D721Med (cell line): ENCODE results near the gene CHRM1.

Experiments
- DNase-seq: peaks from one replicate; pipeline ENCODE4 v3.0.0; 2011; ENCODE audit warnings: low spot score; ENCODE audit not compliant: insufficient read length
- FAIRE-seq: peaks from 2 replicates; lab custom pipeline; 2011; peaks lifted over from hg19 to GRCh38; lab: Jason Lieb, UNC
- TF ChIP-seq, protein P1 (sequence below): IDR thresholded peaks from 2 replicates; pipeline ENCODE4 v1.5.1; 2012; ENCODE audit warnings: mild to moderate bottlenecking, control low read depth; ENCODE audit not compliant: insufficient read depth; ENCODE audit errors: missing control alignments

CHRM1 gene, protein sequence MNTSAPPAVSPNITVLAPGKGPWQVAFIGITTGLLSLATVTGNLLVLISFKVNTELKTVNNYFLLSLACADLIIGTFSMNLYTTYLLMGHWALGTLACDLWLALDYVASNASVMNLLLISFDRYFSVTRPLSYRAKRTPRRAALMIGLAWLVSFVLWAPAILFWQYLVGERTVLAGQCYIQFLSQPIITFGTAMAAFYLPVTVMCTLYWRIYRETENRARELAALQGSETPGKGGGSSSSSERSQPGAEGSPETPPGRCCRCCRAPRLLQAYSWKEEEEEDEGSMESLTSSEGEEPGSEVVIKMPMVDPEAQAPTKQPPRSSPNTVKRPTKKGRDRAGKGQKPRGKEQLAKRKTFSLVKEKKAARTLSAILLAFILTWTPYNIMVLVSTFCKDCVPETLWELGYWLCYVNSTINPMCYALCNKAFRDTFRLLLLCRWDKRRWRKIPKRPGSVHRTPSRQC

GRCh38 chr11:62921201-62921572 lies at the start of gene CHRM1:
CHRM1 (minus strand) TSS chr11:62921363; CDS start chr11:62911100, 10,263 bp downstream.
- no peak for FAIRE-seq
- TF ChIP-seq, protein P1, sequence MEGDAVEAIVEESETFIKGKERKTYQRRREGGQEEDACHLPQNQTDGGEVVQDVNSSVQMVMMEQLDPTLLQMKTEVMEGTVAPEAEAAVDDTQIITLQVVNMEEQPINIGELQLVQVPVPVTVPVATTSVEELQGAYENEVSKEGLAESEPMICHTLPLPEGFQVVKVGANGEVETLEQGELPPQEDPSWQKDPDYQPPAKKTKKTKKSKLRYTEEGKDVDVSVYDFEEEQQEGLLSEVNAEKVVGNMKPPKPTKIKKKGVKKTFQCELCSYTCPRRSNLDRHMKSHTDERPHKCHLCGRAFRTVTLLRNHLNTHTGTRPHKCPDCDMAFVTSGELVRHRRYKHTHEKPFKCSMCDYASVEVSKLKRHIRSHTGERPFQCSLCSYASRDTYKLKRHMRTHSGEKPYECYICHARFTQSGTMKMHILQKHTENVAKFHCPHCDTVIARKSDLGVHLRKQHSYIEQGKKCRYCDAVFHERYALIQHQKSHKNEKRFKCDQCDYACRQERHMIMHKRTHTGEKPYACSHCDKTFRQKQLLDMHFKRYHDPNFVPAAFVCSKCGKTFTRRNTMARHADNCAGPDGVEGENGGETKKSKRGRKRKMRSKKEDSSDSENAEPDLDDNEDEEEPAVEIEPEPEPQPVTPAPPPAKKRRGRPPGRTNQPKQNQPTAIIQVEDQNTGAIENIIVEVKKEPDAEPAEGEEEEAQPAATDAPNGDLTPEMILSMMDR: no peak
- no peak for DNase-seq

DNA sequence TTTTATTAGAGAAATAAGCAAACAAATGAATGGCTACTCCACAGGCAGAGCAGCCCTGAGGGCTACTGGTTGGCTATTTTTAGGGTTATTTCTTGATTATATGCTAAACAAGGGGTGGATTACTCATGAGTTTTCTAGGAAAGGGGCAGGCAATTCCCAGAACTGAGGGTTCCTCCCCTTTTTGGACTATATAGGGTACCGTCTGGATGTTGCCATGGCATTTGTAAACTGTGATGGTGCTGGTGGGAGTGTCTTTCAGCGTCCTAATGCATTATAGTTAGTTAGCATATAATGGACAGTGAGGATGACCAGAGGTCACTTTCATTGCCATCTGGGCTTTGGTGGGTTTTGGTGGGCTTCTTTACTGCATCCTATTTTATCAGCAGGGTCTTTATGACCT lies 44.4 kb upstream of the CHRM1 start:
- TF ChIP-seq, protein P1: no peak
- DNase-seq (no peak), FAIRE-seq (no peak)

GRCh38 chr11:62962391-62962790 lies 41.2 kb upstream of the CHRM1 start:
- TF ChIP-seq, protein P1: no peak
- FAIRE-seq (no peak), DNase-seq (no peak)

DNA sequence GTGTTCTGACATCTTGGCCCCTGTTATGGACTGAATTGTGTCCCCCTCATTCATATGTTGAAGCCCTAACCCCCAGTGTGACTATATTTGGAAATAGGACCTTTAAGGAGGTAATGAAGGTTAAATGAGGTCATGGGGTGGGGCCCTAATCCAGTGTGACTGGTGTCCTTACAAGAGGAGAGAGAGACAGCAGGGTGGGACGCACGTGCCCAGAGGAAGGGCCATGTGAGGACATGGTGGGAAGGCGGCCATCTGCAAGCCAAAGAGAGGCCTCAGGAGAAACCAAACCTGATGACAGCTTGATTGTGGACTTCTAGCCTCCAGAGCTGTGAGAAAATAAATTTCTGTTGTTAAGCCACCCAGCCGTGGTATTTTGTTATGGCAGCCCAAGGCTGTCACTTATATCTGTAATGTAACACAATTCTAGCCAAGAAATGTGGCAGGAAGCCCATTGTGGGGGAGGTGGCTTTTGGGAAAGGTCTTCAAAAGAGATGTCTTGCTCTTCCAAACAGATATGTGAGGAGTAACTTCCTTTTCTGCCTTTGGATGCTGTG lies 39.9 kb upstream of the CHRM1 start:
- DNase-seq (no peak), FAIRE-seq (no peak)
- TF ChIP-seq, protein P1: no peak

DNA sequence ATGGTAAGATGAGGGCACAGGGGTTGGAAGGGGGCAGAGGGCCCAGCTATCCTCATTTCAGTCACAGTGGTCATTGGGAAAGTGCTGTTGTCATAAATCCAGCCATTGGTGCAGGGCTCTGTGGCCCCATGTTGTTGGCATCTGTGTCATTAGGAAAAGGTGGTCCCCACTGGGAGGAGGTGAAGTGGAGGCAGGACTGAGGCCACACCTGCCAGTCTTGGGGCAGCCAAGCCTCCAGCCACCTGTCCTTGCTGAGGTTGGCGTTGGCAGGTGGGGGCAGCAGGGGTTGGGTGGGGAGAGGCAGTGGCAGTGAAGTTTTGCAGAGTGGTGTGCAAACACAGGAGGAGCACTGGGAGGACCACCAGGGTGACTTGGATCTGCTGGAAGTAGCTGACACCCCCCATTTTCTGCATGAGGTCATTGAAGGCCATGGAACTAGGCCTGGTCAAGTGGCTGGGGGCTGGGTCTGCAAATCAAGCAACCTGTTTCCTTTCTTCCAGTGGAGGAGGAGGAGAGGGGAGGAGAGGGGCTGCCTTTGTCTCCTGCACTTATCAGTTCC lies 38.3 kb upstream of the CHRM1 start:
- FAIRE-seq (no peak), DNase-seq (no peak)
- TF ChIP-seq, protein P1: no peak

GRCh38 chr11:62958547-62959421 lies 37.6 kb upstream of the CHRM1 start:
- TF ChIP-seq, protein P1: no peak
- no peak for FAIRE-seq
- no peak for DNase-seq
